Measurements from ENCODE around the gene ERN1.

Gene ERN1

GRCh38 chr17:64158406-64158805 lies 28.5 kb upstream of the ERN1 start:
- peaks cover 9% of the 10 kb centered on the region; the same call in 1 of the 2 replicates for H3K36me3 ChIP-seq (ENCODE audit: insufficient read depth, low read length)
- H2AFZ ChIP-seq (ENCODE audit: low read length): no peak overlapping the region
- no peaks in the 10 kb centered on the region for H3K79me2 ChIP-seq (ENCODE audit: insufficient read depth, low read length)

DNA sequence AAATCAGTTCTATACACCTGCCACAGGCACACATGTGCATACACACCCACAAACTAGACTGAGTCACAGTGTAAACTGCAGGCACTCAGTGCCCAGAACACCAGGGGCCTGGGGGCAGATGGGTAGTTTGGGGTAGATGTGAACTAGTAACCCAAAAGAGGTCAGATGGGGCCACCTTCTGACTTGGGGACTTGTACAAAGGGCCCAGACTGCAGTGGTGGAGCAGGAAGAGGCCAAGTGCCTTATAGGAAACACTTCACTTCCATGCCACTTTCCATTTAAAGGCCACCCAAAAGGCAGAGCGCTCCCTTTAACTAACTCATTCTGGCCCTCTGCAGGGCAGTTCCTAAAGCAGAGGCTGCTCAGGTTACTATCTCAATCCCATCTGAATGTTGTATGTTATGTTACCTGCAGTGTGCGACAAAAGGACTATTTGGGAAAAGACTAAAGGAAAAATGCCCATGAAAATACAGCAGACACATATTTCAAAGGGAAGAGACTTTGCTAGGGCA lies 27.8 kb upstream of the ERN1 start:
- Histone ChIP-seq H3K9me2 (replicated peaks; ENCODE audit: low read depth, low read length) (no peaks in the 10 kb centered on the region), H3K9ac (ENCODE audit: low read depth, low read length, poor library complexity, severe bottlenecking) (no peak overlapping the region), H2AFZ (ENCODE audit: low read length) (no peak overlapping the region), H3K27me3 (ENCODE audit: insufficient read depth, low read length, poor library complexity, severe bottlenecking) (no peaks in the 10 kb centered on the region), H3K36me3 (ENCODE audit: insufficient read depth, low read length) (peaks cover 13% of the 10 kb centered on the region; the same call in 1 of the 2 replicates), H3K4me3 (ENCODE audit: low read length, poor library complexity, severe bottlenecking) (no peak overlapping the region), H3K4me1 (ENCODE audit: insufficient read depth, low read length, poor library complexity, severe bottlenecking) (no peaks in the 10 kb centered on the region), H3K79me2 (ENCODE audit: insufficient read depth, low read length) (no peaks in the 10 kb centered on the region), H3K9me3 (ENCODE audit: insufficient read depth, low read depth, low read length) (no peaks in the 10 kb centered on the region), H4K20me1 (ENCODE audit: insufficient read depth, low read length, poor library complexity, severe bottlenecking) (no peaks in the 10 kb centered on the region), H3K4me2 (ENCODE audit: low read depth, low read length, poor library complexity, severe bottlenecking) (no peak overlapping the region), H3F3A (ENCODE audit: low read depth) (no peaks in the 10 kb centered on the region)
- no peak for TF ChIP-seq EZH2phosphoT487 (IDR thresholded peaks at IDR 0.05; ENCODE audit: borderline replicate concordance)
- TF ChIP-seq, protein P1, sequence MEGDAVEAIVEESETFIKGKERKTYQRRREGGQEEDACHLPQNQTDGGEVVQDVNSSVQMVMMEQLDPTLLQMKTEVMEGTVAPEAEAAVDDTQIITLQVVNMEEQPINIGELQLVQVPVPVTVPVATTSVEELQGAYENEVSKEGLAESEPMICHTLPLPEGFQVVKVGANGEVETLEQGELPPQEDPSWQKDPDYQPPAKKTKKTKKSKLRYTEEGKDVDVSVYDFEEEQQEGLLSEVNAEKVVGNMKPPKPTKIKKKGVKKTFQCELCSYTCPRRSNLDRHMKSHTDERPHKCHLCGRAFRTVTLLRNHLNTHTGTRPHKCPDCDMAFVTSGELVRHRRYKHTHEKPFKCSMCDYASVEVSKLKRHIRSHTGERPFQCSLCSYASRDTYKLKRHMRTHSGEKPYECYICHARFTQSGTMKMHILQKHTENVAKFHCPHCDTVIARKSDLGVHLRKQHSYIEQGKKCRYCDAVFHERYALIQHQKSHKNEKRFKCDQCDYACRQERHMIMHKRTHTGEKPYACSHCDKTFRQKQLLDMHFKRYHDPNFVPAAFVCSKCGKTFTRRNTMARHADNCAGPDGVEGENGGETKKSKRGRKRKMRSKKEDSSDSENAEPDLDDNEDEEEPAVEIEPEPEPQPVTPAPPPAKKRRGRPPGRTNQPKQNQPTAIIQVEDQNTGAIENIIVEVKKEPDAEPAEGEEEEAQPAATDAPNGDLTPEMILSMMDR (conservative IDR thresholded peaks at IDR 0.05; ENCODE audit: low read length): no peak

More at GRCh38 chr17:64158406-64158805, 28.5 kb upstream of the ERN1 start:
- Histone ChIP-seq H3K9ac (ENCODE audit: low read depth, low read length, poor library complexity, severe bottlenecking) (no peak overlapping the region), H3K9me2 (replicated peaks; ENCODE audit: low read depth, low read length) (no peaks in the 10 kb centered on the region), H3K9me3 (ENCODE audit: insufficient read depth, low read depth, low read length) (no peaks in the 10 kb centered on the region), H3K4me1 (ENCODE audit: insufficient read depth, low read length, poor library complexity, severe bottlenecking) (no peaks in the 10 kb centered on the region), H3K4me3 (ENCODE audit: low read length, poor library complexity, severe bottlenecking) (no peak overlapping the region), H3K27me3 (ENCODE audit: insufficient read depth, low read length, poor library complexity, severe bottlenecking) (no peaks in the 10 kb centered on the region), H4K20me1 (ENCODE audit: insufficient read depth, low read length, poor library complexity, severe bottlenecking) (no peaks in the 10 kb centered on the region), H3F3A (ENCODE audit: low read depth) (no peaks in the 10 kb centered on the region), H3K4me2 (ENCODE audit: low read depth, low read length, poor library complexity, severe bottlenecking) (no peak overlapping the region)
- TF ChIP-seq EZH2phosphoT487 (IDR thresholded peaks at IDR 0.05; ENCODE audit: borderline replicate concordance): no peak
- TF ChIP-seq, protein P1 (conservative IDR thresholded peaks at IDR 0.05; ENCODE audit: low read length): no peak

- no peaks in the 10 kb centered on the region for H3K9me2 ChIP-seq (replicated peaks; ENCODE audit: low read depth, low read length)
- no peak overlapping the region for H3K4me2 ChIP-seq (ENCODE audit: low read depth, low read length, poor library complexity, severe bottlenecking)
- H3K79me2 ChIP-seq (ENCODE audit: insufficient read depth, low read length): no peaks in the 10 kb centered on the region
- no peak overlapping the region for H2AFZ ChIP-seq (ENCODE audit: low read length)
- H4K20me1 ChIP-seq (ENCODE audit: insufficient read depth, low read length, poor library complexity, severe bottlenecking): no peaks in the 10 kb centered on the region
- TF ChIP-seq, protein P1 (conservative IDR thresholded peaks at IDR 0.05; ENCODE audit: low read length): no peak
- no peak for TF ChIP-seq EZH2phosphoT487 (IDR thresholded peaks at IDR 0.05; ENCODE audit: borderline replicate concordance)
- H3K36me3 ChIP-seq (ENCODE audit: insufficient read depth, low read length): peaks cover 20% of the 10 kb centered on the region; the same call in 1 of the 2 replicates
- no peaks in the 10 kb centered on the region for H3K27me3 ChIP-seq (ENCODE audit: insufficient read depth, low read length, poor library complexity, severe bottlenecking)
- no peak overlapping the region for H3K4me3 ChIP-seq (ENCODE audit: low read length, poor library complexity, severe bottlenecking)
- no peaks in the 10 kb centered on the region for H3F3A ChIP-seq (ENCODE audit: low read depth)
- no peaks in the 10 kb centered on the region for H3K4me1 ChIP-seq (ENCODE audit: insufficient read depth, low read length, poor library complexity, severe bottlenecking)
- H3K9me3 ChIP-seq (ENCODE audit: insufficient read depth, low read depth, low read length): no peaks in the 10 kb centered on the region
- no peak overlapping the region for H3K9ac ChIP-seq (ENCODE audit: low read depth, low read length, poor library complexity, severe bottlenecking)
Measured at GRCh38 chr17:64156670-64157069, 26.7 kb upstream of the ERN1 start.
